DND-41 (cell line): ENCODE measurements around the gene GAS2.

Experiments
- CTCF ChIP-seq: IDR thresholded peaks from 2 replicates; pipeline ENCODE4 v1.5.1; 2012; ENCODE audit warnings: borderline replicate concordance, low read length, moderate library complexity, mild to moderate bottlenecking; ENCODE audit not compliant: poor library complexity, severe bottlenecking; ENCODE audit errors: extremely low read depth
- EZH2 ChIP-seq: IDR thresholded peaks from 3 replicates; pipeline ENCODE4 v1.6.1; 2012; ENCODE audit warnings: borderline replicate concordance, low read depth, mild to moderate bottlenecking, moderate library complexity, low read length, inconsistent platforms; ENCODE audit not compliant: severe bottlenecking

GRCh38 chr11:22780952-22781593, 114.7 kb downstream of the GAS2 start:
- TF ChIP-seq CTCF: no peak
- TF ChIP-seq EZH2: no peak
